NCI-H2081 (cell line): ENCODE results near the gene KIAA1217.

ENCODE experiments used
- DNase-seq, 2 experiments: peaks; one replicate each; lab custom pipeline; 2025; lab: John Stamatoyannopoulos, UW

KIAA1217 gene

GRCh38 chr10:24552346-24553016 is 343.5 kb downstream of the KIAA1217 start:
- DNase-seq, result no peak

DNA sequence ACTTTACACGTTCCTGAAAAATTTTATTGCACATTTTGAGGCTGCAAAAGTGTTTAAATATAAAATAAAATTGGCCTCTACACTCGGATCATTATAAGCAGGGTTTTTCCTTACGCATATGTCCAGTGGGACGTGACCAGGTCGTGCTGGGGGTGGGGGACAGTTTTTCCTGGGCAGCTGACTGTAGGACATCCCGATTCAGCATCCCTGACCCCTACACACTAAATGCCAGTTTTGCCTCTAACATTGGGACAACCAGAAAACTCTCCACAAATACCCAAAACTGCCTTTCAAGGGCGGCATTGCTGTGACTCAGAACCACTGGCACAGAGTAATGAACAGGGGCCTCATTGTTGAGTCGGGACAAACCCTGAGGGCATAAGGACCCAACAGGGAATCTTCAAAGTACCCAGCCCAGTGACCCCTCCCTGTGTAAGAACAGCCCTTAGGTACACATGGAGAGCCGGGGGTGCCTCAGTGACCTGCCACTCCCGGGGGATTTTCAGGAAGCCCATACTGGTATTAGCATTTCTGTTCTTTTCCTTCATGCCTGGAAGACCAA is 344.2 kb downstream of the KIAA1217 start:
- no peak for DNase-seq

DNA sequence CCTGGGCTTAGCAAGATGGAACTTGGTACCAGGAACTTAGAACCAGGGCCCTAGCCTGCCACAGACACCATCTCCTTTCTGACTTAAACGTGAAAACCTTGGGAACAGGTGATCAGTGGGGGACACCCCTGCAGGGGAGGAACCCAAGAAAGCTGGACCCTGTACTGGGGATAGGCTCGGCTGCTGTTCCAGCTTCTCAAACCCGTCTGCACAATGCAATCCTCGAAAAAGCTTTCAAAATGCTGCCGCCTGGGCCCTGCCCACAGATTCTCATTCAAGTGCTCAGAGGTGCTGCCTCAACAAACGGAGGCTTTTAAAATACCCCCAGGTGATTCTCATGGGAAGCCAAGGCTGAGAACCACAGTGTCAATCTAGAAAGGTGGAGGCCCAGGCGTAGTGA is 345.1 kb downstream of the KIAA1217 start:
- no peak for DNase-seq

DNA sequence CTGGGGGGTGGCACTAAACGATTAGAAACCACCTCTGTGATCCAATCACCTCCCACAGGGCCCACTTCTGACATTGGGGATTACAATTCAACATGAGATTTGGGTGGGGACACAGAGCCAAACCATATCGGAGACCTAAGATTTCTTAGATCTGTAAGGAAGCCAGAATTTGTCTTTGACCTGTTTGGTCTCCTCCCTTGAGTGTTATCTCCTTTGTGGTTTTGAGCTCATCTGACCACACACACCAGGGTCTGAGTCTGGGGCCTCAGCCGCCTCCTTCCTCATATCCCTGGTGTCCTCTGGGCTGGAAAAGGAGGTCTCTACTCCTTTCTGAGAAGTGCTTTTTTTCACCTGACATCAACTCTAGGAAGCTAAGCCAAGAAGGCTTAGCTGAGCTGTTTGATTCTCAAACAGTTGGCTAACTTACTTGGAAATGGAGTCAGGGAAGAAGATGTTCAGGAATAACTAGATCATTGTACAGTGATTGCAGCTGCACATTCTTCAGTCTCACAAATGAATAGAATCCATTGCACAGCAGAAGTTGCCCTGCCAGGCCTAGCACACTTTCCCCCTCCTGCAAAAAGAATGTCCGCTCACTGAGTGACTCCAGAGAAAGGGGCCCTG is 347.3 kb downstream of the KIAA1217 start:
- DNase-seq, result no peak

DNA sequence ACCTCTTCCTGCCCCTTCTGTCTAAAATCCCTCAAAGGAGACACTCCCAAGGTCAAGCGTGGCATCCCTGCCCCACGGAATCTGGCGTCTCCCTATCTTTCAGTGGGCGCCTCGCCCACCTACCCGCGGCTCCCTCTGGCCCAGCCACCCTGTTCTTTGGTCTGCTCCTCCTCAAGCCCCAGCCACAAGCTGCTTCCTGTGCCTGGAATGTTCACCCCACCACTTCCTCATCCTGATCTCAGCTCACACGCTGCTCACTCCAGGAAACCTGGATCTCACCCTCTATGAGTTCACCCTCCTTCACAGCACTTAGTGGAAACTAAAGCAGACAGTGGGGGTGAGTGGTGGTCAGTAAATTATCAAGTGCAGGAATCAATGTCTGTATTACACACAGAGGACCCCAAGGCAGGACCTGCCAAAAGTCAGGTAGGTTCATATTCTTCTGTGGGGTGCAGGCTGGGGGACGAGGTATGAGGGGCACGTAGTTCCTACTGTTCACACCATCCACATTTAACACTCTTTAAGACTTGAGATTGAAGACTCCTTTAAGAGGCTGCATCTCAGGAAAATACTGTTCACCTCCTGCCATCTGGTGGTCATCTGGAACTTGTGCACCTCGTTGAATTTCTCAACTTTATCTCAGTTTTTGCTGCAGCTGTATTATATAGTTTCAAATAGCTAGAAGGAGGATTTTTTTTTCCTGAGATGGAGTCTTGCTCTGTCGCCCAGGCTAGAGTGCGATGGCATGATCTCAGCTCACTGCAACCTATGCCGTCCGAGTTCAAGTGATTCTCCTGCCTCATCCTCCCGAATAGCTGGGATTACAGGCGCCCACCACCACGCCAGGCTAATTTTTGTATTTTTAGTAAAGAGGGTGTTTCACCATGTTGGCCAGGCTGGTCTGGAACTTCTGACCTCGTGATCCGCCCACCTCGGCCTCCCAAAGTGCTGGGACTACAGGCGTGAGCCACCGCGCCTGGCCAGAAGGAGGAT is 348.1 kb downstream of the KIAA1217 start:
- DNase-seq, result no peak

- no peak for DNase-seq
Observed at GRCh38 chr10:24561453-24561852, 352.5 kb downstream of the KIAA1217 start.

GRCh38 chr10:24568042-24568441 is 359.1 kb downstream of the KIAA1217 start:
- DNase-seq, result no peak

GRCh38 chr10:24569330-24569796 is 360.4 kb downstream of the KIAA1217 start:
- no peak for DNase-seq

DNA sequence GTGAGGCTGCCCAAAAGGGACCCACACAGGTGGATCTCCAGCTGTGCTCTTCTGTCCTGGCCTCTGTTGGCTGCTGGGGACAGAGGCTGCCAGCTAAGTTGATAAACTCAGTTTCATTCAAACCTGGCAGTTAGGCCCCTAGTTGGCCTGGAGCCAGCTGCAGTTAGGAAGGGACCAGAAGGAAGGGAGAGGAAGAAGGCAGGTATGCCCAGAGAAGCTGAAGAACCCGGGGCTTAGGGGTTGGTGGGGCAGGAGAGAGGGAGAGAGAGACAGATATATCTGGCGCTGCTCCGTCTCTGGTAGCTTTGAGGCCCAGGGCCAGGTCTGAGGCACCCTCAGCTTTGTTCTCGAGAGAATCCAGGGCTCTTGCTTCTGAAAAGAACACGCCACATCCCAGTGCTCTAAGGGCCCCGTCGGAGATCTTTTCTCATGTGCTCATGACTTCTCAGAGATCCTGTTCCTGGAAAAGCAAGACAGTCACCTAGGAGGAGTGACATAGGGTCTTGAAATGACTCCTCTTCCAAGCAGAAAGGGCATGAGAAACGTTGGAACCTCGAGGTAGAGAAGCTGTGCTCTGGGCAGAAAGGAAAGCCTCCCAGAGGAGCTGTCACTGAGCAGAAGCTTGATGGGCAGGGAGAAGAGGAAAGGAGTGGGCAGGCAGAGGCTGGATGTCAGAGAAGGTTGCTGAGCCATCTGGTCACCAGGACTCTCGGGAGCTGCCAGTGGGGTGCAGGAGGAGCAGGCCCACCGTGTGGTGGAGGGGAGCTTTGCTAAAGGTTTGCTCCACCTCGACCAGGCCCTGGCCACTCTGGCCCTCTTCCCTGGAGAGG is 361.1 kb downstream of the KIAA1217 start:
- DNase-seq, result no peak

- DNase-seq, result no peak
Observed at GRCh38 chr10:24570658-24571426, 361.9 kb downstream of the KIAA1217 start.

GRCh38 chr10:24571870-24572450 is 363.0 kb downstream of the KIAA1217 start:
- DNase-seq, result no peak

- DNase-seq, result no peak
Observed at GRCh38 chr10:24574161-24574560, 365.2 kb downstream of the KIAA1217 start.

GRCh38 chr10:24574578-24575155 is 365.7 kb downstream of the KIAA1217 start:
- no peak for DNase-seq

- DNase-seq, result no peak
Observed at GRCh38 chr10:24575481-24576002, 366.6 kb downstream of the KIAA1217 start.

DNA sequence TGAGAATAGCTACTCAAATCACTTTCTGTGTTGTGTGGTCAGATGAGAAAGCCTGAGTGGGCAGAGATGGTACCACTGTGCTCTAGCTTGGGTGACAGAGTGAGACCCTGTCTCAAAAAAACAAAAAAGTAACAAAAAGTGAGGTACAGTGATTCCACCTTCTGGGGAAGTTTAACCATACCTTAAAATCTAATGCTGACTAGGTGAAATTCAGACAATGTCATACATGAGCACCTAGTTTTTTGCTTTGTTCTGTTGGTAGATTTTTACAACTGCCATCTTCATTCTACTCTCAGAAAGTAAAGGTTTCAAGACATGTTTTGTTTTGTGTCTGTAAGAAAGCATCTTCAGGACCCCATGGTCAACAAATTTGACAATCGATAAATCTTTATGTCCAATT is 370.5 kb downstream of the KIAA1217 start:
- no peak for DNase-seq

DNA sequence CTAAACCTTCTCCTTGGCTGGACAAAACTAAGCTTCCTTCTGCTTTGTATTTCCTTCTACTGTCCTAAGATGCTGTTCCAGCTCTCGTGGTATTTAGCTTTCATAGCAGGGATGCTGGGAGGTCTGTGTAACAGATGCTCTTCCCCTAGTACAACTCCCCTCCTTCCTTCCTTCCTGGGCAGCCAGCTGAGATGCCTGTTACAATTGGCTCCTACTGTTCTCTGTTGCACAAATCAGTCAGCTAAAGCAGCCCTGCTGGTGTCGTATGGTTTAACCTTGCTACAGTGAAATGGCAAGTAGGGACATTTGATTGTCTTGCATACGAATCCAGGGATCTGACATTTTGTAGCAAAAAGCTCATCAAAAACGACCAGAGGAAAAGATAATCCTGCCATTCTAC is 371.0 kb downstream of the KIAA1217 start:
- DNase-seq, result no peak

DNA sequence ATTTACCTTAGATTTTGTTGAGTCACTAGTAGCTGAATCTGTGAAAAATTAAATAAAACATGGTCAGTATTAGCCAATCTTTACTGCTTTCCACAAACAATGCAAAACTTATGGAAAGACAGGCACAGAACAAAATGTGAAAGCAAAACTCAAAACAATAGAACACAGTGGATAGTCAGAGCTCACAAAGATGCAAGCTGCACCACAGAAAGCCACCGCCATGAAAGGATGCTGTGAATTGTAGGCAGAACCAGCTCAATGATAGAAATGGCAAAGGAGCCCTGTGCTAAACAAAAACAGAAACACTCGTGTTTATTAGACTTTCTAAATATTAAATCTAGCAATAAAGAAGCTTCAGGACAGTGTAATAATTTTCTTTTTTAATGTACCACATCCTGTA is 380.3 kb downstream of the KIAA1217 start:
- DNase-seq, result no peak

- no peak for DNase-seq
Observed at GRCh38 chr10:24590697-24591457, 381.9 kb downstream of the KIAA1217 start.
